ENCODE data around the gene COMTD1. TPM values are rescaled to one million over a fixed set of nuclear protein-coding genes. Genes with fewer than 3 reads are reported as not detected.

The COMTD1 gene
- total and polyA plus RNA-seq, 10 of the 15 experiments (the other 5 are each of a cell fraction or from before 2014, with no cell fraction given) = 0.39 to 64.3 (median 26.0) TPM

GRCh38 chr10:75209086-75209920, 26.5 kb downstream of the COMTD1 start:
- Histone ChIP-seq H3K4me2 (ENCODE audit: control insufficient read depth, insufficient read depth) (peak overlapping the region; percentile 92), H3K4me3 (peak overlapping the region; percentile 70), H3K79me2 (ENCODE audit: control insufficient read depth, insufficient read depth, low read length) (peaks cover 36% of the 10 kb centered on the region), H2AFZ (ENCODE audit: control insufficient read depth, low read depth, low read length) (peak overlapping the region; percentile 95), H4K20me1 (ENCODE audit: control insufficient read depth, insufficient read depth) (no peaks in the 10 kb centered on the region), H3K9ac (ENCODE audit: control insufficient read depth, insufficient read depth, low read length) (peak overlapping the region; percentile 88), H3K9me3 (replicated peaks; ENCODE audit: control insufficient read depth, insufficient read depth, low read length) (no peaks in the 10 kb centered on the region), H3K27me3 (replicated peaks in 1 of 2; ENCODE audit: control insufficient read depth in 2 of 2, insufficient read depth in 2 of 2, low read length in 1 of 2) (no peaks in the 10 kb centered on the region), H3K4me1 (ENCODE audit: control insufficient read depth, insufficient read depth, low read length) (0 out of 2 replicates have a peak, but pooled peaks cover 4% of the 10 kb centered on the region), H3K27ac (ENCODE audit: control insufficient read depth, insufficient read depth) (peak overlapping the region; percentile 98), H3K36me3 (ENCODE audit: control insufficient read depth in 2 of 2, insufficient read depth in 2 of 2, low read length in 1 of 2) (peaks cover 0 to 9% of the 10 kb centered on the region in 2 experiments; a peak in 2 of 4 replicates)
- WGBS (ENCODE audit: insufficient coverage, insufficient replicate concordance, low lambda C conversion rate, missing lambda C conversion rate) = 66% methylated on average over 9 of the region's 16 CpGs
- no peak for TF ChIP-seq IRF3 (IDR thresholded peaks at IDR 0.05)
- TF ChIP-seq ZNF592 (IDR thresholded peaks at IDR 0.05) = peak; percentile 90
- TF ChIP-seq, protein P1, sequence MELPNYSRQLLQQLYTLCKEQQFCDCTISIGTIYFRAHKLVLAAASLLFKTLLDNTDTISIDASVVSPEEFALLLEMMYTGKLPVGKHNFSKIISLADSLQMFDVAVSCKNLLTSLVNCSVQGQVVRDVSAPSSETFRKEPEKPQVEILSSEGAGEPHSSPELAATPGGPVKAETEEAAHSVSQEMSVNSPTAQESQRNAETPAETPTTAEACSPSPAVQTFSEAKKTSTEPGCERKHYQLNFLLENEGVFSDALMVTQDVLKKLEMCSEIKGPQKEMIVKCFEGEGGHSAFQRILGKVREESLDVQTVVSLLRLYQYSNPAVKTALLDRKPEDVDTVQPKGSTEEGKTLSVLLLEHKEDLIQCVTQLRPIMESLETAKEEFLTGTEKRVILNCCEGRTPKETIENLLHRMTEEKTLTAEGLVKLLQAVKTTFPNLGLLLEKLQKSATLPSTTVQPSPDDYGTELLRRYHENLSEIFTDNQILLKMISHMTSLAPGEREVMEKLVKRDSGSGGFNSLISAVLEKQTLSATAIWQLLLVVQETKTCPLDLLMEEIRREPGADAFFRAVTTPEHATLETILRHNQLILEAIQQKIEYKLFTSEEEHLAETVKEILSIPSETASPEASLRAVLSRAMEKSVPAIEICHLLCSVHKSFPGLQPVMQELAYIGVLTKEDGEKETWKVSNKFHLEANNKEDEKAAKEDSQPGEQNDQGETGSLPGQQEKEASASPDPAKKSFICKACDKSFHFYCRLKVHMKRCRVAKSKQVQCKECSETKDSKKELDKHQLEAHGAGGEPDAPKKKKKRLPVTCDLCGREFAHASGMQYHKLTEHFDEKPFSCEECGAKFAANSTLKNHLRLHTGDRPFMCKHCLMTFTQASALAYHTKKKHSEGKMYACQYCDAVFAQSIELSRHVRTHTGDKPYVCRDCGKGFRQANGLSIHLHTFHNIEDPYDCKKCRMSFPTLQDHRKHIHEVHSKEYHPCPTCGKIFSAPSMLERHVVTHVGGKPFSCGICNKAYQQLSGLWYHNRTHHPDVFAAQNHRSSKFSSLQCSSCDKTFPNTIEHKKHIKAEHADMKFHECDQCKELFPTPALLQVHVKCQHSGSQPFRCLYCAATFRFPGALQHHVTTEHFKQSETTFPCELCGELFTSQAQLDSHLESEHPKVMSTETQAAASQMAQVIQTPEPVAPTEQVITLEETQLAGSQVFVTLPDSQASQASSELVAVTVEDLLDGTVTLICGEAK (IDR thresholded peaks at IDR 0.05; ENCODE audit: borderline replicate concordance) = 0 out of 2 replicates have a peak, but pooled peaks have one; percentile 36
- TF ChIP-seq YY1 (IDR thresholded peaks at IDR 0.05; ENCODE audit: low read depth, low read length) = 0 out of 2 replicates have a peak, but pooled peaks have one; percentile 12
- TF ChIP-seq NFXL1 (IDR thresholded peaks at IDR 0.05; ENCODE audit: borderline replicate concordance) = no peak
- FAIRE-seq (no peak), ATAC-seq (no peak), DNase-seq (ENCODE audit: low read depth, low spot score) (no peak)
- BruUV-seq (replicated peaks) = no TSS peak
- CTCF ChIA-PET = interaction anchor here (0.9 to 4.3 kb wide), 6 partner anchors 15 to 27 kb away, joined by 4 to 41 read pairs (median 20); partner anchors contain the start of gene COMTD1
- SMC1A ChIA-PET (ENCODE audit: uncharacterized antibody, unreplicated experiment) = interaction anchor here (0.7 to 2.9 kb wide), 8 partner anchors 21 to 98 kb away, joined by 3 to 18 read pairs (median 3); partner anchors contain the start of genes COMTD1 and SAMD8
- POLR2A ChIA-PET = interaction anchor here (0.6 to 3.0 kb wide), 14 partner anchors 9 to 1381 kb away, joined by 3 to 26 read pairs (median 5); partner anchors contain the start of genes COMTD1 and SAMD8
- in situ Hi-C loops (cut with MboI) = no loop called here
- intact Hi-C loops (cut with micrococcal nuclease; ENCODE audit: unreplicated experiment) = no loop called here
- RAD21 ChIA-PET (ENCODE audit: unreplicated experiment) = interaction anchor here (0.7 to 3.3 kb wide), 6 partner anchors 10 to 42 kb away, joined by 3 to 14 read pairs (median 8); partner anchors contain the start of gene COMTD1

Data from GM12878 (cell line).